HG03039 (cell line): ENCODE measurements around the gene TLR6.

Source experiments
- ATAC-seq: cut with Tn5 transposase; IDR thresholded peaks from one replicate; pipeline ENCODE4 v1.9.1; 2021; ENCODE audit warnings: mild to moderate bottlenecking, moderate library complexity; ENCODE audit not compliant: unreplicated experiment

Gene TLR6, protein sequence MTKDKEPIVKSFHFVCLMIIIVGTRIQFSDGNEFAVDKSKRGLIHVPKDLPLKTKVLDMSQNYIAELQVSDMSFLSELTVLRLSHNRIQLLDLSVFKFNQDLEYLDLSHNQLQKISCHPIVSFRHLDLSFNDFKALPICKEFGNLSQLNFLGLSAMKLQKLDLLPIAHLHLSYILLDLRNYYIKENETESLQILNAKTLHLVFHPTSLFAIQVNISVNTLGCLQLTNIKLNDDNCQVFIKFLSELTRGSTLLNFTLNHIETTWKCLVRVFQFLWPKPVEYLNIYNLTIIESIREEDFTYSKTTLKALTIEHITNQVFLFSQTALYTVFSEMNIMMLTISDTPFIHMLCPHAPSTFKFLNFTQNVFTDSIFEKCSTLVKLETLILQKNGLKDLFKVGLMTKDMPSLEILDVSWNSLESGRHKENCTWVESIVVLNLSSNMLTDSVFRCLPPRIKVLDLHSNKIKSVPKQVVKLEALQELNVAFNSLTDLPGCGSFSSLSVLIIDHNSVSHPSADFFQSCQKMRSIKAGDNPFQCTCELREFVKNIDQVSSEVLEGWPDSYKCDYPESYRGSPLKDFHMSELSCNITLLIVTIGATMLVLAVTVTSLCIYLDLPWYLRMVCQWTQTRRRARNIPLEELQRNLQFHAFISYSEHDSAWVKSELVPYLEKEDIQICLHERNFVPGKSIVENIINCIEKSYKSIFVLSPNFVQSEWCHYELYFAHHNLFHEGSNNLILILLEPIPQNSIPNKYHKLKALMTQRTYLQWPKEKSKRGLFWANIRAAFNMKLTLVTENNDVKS

GRCh38 chr4:38856524-38857337 is at the start of gene TLR6:
Gene TLR6, minus strand, starts transcription at chr4:38856817. Its CDS starts 27,344 bp downstream, at chr4:38829473.
- ATAC-seq, result no peak

DNA sequence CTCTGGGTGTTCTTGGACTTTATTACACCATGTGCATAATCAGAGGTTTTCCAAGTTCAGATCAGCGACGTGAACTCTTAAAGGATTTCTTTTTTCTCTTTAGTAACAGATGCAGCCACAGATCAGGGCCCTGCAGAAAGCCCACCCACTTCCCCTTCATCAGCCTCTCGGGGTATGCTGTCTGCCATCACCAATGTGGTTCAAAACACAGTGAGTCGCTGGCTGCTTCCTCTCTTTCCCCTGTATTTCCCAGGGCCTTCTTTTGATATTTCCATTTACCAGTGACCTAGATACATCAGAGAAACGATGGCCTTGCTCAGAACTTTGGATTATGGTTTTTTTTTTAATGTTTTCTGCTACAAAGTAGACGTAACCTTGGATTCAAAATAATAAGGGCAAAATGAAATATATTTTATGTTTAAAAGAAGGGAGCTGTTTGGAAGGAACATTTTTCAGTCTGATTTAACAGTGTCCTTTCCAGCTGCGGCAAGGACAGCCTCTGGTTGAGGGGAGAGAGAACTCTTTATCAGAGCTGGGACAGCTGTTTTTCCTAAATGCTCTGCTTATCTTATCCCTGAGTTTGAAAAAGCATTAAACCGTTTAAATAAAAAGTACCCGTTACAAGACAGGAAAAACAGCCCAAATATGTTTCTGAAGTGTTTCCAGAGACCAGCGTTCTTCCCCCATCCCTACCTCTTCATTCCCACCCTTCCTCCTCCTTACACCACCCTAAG is 49.2 kb upstream of the TLR6 start:
- ATAC-seq, result no peak

GRCh38 chr4:38904682-38905081 is 48.1 kb upstream of the TLR6 start:
- no peak for ATAC-seq

- ATAC-seq, result no peak
These were observed 47.6 kb upstream of the TLR6 start for GRCh38 chr4:38904090-38904666.

GRCh38 chr4:38902695-38903094 is 46.1 kb upstream of the TLR6 start:
- ATAC-seq, result no peak

- no peak for ATAC-seq
These were observed 45.6 kb upstream of the TLR6 start for GRCh38 chr4:38902221-38902620.

- no peak for ATAC-seq
These were observed 41.6 kb upstream of the TLR6 start for GRCh38 chr4:38898245-38898644.

DNA sequence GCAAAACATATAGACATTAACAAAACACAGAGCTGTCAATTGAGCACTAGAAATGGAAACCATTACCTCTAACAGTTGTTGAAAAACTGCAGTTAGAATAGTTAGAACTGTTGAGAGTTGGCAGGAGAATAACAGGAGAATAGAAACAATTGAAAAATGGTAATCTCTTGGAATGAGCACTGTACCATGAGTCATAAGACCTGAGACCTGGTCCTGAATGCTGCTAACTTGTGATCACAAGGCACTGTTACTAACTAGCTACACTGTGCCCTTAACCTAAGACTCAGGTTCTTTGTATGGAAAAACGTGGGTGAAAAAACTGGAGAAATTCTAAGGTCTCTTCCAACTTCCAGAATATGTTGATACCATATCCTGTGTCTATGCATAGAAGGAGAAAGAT is 40.3 kb upstream of the TLR6 start:
- ATAC-seq, result no peak

DNA sequence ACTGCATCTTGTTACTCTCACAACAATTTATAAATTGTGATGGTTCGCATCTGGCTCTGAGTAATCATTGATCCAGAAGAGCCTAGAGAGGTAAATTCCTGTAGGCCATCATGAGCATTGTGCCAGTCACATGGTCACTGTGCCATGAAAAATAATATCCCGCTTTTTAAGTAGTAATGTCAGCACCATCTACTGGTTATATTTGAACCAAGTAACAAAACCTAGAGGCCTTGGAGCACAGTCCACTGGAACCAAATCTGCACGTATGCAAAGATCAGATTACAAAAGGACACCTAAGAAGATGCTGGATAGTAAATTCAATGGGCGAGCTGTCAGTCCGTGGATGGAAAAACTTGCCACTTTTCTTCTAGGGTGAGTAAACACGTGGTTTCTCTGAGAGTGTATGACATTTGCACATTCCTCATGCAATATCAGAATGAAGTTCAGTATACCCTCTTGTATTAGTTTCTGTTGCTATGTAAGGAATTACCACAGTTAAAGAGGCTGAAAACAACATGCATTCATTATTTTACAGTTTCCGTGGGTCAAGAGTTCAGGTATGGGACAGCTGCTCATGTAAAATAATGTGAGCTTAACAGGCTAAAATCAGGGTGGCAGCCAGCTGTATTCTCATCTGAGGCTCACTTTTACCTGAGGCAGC is 37.8 kb upstream of the TLR6 start:
- no peak for ATAC-seq

DNA sequence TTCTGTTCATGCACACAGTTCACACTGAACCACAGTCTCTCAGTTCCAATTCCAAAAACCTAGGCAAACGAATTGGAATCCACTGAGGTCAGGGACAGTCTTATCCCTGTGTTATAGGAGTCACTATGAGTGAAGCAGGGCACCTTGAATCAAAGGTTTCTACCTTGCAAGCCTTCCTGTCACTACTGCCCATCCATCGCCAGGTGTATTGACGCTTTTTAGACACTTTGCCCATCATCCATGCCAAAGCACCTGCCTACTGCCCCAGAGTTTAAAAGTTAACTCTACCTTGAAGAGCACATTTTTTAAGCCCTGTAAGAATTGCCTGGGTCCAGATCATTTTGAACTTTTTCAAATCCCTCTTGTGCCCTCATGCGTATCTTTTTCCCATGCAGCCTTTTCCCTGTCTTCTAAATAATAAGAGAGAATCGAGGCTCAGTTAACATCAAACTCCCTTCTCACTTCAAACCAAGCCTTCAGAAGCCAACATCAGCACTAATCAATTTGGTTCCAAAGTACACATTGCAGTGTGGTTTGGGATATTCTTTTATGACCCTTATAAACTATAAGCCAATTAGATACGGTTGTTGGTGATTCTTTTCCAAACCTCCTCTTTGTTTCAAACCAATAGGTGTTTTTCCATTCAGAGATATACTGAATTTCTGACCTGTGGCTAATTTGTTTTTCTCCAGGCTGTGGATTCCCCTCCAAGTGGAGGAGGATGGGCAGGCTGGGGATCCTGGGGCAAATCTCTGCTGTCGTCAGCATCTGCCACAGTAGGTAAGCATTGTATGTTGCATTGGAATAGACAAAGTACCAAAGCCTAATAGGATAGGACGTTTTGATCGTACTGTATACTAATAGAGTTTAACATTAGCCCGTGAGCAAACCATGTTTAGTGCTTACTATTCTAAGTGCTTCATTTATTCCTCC is 34.7 kb upstream of the TLR6 start:
- no peak for ATAC-seq

DNA sequence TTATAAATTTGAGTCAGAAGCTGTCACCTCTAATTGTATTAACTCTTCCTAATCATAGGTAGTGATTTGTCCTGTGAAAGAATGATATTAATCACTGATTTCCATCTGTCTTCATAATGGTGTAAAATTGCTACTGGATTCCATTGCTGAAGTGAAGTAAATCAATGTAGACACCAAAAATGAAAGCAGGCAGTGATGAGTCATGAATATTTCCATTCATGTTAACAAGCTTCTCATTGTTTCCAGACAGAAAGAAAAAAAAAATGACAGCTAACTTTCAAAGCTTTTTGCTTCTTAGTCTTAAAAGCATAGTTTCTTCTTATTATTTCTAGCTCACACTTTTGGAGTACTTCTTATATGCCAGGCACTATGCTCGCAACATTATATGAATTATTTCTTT is 32.5 kb upstream of the TLR6 start:
- no peak for ATAC-seq

GRCh38 chr4:38884254-38884653 is 27.6 kb upstream of the TLR6 start:
- no peak for ATAC-seq

DNA sequence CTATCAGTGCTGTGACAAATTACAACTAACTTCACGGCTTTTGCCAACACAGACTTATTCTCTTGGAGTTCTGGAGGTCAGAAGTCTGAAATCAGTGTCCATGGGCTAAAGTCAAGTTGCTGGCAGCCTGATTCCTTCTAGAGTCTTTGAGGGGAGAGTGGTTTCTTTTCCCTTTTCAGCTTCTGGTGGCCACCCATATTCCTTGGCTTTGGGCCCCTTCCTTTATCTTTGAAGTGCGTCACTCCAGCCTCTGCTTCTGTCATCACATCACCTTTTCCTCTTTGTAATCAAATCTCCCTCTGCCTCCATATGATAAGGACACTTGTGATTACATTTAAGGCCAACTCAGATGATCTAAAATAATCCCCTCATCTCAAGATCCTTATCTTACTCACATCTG is 20.0 kb upstream of the TLR6 start:
- no peak for ATAC-seq

DNA sequence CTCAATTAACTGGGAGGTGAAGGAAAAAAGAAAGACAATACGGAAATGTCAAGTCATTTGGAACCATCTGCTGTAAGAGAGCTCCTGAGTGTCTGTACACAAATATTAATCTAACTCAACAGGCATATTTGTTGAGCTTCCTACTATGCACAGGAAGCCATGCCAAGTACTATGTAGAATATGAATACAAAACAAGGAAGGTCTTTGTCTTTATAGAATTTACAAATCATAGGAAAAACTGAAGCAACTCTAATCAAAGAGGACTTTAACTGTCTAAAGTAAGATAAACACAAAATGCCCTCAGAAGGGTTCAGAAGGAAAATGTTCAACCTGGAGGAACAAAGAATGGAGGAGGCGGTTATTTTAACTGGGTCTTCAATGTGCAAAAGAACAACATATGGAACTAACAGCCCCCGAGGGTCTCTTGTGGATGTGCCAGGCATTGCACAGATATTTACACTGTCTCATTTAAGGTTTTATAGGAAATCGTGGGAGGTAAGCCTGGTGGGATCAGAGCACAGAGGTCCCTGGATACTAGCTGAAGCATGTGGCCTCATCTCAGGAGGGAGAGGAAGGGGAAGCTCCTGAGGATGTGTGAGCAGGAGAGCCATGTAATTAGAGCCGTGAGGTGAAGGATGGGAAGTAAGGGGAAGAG is 16.8 kb upstream of the TLR6 start:
- no peak for ATAC-seq

- ATAC-seq, result no peak
These were observed 16.0 kb upstream of the TLR6 start for GRCh38 chr4:38872620-38873019.

DNA sequence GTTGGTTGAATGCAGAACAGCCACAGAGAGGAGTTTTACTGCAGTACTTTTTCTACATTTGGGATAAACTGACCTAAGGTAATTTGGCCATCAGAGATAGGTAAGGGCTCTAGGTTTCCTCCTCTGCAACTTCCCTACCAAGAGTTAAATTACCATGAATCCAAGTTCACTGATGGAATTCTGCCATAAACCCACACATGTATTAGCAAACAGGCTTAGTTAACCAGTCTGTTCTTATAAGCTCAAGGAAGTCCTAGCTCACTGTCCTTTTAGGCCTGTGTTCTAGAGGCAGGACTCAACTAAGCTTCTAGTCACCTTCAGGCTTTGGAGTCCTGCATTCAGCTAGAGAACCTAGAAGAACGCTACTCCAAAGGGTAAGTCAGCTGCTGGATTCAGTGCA is 15.0 kb upstream of the TLR6 start:
- ATAC-seq, result no peak

DNA sequence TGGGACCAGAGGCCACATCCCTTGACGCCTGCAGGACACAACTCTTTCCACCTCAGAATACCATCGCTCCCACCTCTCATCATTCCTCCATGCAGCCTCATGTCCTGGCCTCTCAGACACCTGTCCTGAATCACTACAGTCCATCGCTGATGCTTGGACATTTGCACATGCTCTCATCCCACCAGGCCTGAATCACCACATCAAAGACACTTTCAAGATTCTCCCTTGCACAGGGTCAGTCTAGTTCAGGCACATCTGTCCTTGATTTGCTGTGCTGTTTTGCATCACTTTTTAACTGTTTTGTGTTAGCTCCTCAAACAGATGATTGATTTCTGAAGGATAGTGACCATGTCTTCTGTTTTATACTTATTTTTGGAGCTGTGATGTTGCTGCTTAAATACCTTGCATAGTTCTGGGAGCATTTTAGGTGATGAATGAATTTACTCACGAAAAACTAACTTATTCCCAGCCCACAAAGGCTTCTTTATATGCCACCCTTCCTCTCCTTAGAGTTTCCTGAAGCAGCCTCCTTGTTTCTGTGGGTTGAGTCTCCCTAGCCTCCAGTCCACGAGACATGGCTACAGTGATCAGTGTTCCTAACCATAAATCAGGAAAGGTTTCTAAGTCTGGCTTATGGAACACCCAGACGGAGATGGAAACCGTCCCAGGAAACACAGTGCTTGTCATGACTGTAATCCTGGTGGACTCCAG is 13.6 kb upstream of the TLR6 start:
- ATAC-seq, result no peak

DNA sequence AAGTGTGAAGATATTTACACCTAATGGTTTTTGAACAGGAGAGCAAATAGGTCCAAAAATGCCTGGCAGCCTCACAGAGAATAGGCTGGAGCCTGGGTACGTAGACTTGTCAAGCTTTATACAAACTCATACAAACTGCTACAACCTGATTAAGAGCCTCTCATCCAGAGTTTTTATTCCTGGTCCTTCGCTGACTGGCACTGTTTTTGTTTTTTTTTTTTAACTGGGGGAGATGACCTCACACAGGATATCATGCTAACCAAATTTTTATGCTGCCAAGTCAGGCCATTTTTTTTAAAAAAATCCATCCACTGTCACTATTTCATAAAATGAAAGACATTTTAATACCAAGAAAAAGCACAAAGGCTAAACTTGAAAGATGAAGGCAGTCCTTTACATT is 12.9 kb upstream of the TLR6 start:
- no peak for ATAC-seq
